HCT116 (cell line): ENCODE measurements around the gene FARP1.

Experiments
- CEBPB ChIP-seq: IDR thresholded peaks from 2 replicates; pipeline ENCODE4 v1.6.1; 2012; ENCODE audit warnings: low read depth
- MAX ChIP-seq: IDR thresholded peaks from 2 replicates; pipeline ENCODE4 v1.6.1; 2012
- POLR2A ChIP-seq: IDR thresholded peaks from 2 replicates; pipeline ENCODE4 v1.7.0; 2011; ENCODE audit warnings: borderline replicate concordance; ENCODE audit not compliant: insufficient read depth, insufficient read length; ENCODE audit errors: extremely low read depth
- POLR2AphosphoS5 ChIP-seq: IDR thresholded peaks from 2 replicates; pipeline ENCODE4 v1.6.1; 2011; ENCODE audit warnings: mild to moderate bottlenecking, low read depth, low read length, moderate library complexity
- TF ChIP-seq, protein P1 (sequence below), 3 experiments: fragments of 200-600 bp in 1 of 3; sonication (generic) in 1 of 3; IDR thresholded peaks in 2 of 3; conservative IDR thresholded peaks in 1 of 3; 2 replicates each; pipeline ENCODE4 v1.5.1; 2012 to 2017; ENCODE audit warnings: low read depth in 2 of 3, low read length in 2 of 3, antibody characterized with exemption in 1 of 3, borderline replicate concordance in 1 of 3, control low read depth in 1 of 3, mild to moderate bottlenecking in 1 of 3, mixed read lengths in 1 of 3, mixed run types in 1 of 3, moderate library complexity in 1 of 3; ENCODE audit not compliant: insufficient read depth in 1 of 3
- TF ChIP-seq, protein P2 (sequence below): IDR thresholded peaks from 2 replicates; pipeline ENCODE4 v1.6.1; 2011; ENCODE audit warnings: mild to moderate bottlenecking, low read length, moderate library complexity; ENCODE audit not compliant: insufficient replicate concordance; ENCODE audit errors: extremely low read depth

DNA sequence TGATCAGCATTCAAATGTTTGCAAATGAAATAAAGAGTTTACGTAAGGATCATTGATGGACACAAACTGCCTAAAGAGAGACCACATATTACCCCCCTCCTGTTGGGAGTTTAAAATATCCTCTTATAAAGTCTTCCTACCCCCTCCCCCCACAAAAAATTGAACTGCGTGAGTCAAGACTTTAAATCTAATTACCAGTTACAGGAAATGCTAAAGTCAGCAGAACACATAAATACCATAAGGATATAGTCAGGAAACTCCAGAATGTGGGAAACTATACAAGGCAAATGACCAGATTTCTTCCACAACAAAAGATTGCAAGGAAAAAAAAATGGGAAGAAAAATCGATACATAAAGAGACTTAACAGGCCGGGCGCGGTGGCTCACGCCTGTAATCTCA is 44.4 kb upstream of the FARP1 start:
- TF ChIP-seq, protein P1, sequence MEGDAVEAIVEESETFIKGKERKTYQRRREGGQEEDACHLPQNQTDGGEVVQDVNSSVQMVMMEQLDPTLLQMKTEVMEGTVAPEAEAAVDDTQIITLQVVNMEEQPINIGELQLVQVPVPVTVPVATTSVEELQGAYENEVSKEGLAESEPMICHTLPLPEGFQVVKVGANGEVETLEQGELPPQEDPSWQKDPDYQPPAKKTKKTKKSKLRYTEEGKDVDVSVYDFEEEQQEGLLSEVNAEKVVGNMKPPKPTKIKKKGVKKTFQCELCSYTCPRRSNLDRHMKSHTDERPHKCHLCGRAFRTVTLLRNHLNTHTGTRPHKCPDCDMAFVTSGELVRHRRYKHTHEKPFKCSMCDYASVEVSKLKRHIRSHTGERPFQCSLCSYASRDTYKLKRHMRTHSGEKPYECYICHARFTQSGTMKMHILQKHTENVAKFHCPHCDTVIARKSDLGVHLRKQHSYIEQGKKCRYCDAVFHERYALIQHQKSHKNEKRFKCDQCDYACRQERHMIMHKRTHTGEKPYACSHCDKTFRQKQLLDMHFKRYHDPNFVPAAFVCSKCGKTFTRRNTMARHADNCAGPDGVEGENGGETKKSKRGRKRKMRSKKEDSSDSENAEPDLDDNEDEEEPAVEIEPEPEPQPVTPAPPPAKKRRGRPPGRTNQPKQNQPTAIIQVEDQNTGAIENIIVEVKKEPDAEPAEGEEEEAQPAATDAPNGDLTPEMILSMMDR (IDR thresholded peaks at IDR 0.05 in 2 of 3, conservative IDR thresholded peaks at IDR 0.05 in 1 of 3; ENCODE audit: borderline replicate concordance in 1 of 3, insufficient read depth in 1 of 3, low read depth in 2 of 3, low read length in 2 of 3) = no peak
- TF ChIP-seq MAX (no peak), CEBPB (no peak), POLR2A (no peak), POLR2AphosphoS5 (no peak)
- TF ChIP-seq, protein P2, sequence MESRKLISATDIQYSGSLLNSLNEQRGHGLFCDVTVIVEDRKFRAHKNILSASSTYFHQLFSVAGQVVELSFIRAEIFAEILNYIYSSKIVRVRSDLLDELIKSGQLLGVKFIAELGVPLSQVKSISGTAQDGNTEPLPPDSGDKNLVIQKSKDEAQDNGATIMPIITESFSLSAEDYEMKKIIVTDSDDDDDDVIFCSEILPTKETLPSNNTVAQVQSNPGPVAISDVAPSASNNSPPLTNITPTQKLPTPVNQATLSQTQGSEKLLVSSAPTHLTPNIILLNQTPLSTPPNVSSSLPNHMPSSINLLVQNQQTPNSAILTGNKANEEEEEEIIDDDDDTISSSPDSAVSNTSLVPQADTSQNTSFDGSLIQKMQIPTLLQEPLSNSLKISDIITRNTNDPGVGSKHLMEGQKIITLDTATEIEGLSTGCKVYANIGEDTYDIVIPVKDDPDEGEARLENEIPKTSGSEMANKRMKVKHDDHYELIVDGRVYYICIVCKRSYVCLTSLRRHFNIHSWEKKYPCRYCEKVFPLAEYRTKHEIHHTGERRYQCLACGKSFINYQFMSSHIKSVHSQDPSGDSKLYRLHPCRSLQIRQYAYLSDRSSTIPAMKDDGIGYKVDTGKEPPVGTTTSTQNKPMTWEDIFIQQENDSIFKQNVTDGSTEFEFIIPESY = no peak
